Forelimb muscle (tissue), 1 donor: ENCODE results near the gene PEX5L. TPM values are rescaled to one million over a fixed set of nuclear protein-coding genes. Genes with fewer than 3 reads are reported as not detected.

Source experiments
- DNase-seq: peaks from one replicate; pipeline ENCODE4 v3.0.0-alpha.2; 2013; ENCODE audit warnings: low read depth
- polyA plus RNA-seq: library from polyadenylated mRNA; unstranded; fragments of 120-200 nt; gene quantifications from one replicate; pipeline ENCODE4 v1.2.1, GENCODE V29; 2013; ENCODE audit not compliant: insufficient read length

PEX5L gene
- polyA plus RNA-seq, 1 donor, result 0.39 TPM

DNA sequence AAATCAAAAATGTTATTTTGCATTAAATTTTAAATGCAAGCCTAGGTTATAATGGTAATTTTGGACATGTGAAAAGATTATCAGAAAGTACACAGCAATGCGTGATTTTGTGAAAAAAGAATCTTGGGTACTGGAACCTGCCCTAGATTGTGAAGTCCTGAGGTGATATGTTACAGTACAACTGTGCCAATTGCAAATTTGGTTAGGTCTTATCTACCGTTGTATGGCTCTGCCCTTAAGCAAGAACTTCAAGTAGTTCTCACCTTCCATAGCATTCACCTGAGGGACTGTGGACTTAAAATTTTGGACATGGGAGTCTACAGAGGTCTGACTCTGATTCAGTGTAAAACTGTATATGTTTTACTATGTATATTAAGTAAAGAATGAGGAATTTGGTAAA is 140.2 kb downstream of the PEX5L start:
- DNase-seq, result no peak

DNA sequence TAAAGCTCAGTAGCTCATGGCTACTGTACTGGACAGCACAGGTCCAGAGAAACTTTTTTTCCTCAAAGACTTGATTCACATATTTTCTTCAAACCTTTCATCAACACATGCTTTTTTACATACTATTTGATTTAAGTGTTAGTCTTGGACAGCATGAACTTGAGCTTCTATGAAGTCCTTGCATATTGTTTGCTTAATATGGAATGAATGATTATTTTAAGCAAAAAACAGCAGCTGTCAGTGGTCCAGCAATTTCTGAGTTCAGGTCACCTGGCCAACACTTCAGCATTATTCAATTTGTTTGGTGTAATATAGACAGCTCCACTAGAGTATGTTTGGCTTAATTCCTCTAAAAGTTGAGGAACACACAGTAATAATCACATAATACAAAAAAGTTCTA is 141.4 kb downstream of the PEX5L start:
- no peak for DNase-seq

DNA sequence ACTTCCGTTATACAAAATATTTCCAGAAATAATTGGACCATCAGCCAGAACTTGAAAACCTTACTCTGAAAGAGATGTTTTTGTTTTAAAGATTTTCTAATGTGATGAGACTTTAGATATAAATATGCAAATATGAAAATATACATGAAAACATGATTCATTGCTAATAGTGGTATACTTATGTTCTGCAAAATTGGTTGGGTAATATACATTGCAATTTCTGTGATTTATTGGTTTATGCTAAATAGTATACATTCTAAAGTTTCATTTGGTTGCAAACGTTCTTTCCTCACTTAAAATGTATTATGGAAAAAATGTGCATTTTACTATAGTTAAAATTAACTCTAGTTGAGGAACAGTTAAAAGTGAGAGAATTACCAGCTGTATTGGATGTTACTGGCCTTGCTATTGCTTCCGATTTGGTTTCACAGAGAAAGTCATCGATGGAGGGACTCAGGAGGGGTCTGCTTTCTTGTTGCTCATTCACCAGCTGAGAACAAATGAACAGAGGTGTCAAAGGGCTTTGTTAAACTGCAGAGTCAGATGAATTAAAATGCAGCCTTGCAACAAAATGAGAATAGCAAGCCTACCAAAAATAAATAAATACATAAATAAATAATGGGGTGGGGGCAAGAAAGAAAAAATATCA is 149.3 kb downstream of the PEX5L start:
- no peak for DNase-seq

DNA sequence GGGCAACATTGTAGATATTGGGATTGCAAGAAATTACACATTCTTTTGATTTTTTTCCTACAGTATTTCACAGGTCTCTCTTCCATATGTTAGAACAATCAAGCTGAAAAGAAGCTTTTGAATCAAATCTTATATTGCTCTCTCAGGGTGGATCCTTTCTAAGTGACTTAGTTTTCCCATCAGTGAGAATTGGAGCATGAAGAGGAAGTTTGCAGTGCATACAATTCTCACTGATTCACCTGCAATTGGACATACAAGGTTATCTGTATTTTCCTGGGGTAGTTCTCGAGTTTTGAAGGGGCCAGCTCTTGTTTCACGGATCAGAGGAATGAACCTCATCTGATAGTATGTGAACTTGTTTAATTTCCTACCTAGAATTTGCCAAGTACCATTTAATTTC is 150.8 kb downstream of the PEX5L start:
- DNase-seq, result no peak

DNA sequence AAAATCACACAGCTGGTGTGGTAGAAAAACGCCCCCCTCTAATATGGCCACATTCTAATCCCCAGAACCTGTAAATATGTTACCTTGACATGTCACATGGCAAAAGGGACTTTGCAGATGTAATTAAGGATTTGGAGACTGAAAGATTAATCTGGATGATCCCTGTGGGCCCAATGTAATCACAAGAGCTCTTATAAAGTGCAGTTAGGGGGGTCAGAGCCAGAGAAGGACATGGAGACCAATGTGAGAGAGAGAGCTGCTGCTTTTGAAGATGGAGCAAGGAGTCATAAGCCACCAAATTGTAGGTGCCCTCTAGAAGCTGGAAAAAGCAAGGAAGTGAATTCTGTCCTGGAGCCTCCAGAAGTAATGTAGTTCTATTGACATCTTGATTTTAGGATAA is 152.6 kb downstream of the PEX5L start:
- no peak for DNase-seq

DNA sequence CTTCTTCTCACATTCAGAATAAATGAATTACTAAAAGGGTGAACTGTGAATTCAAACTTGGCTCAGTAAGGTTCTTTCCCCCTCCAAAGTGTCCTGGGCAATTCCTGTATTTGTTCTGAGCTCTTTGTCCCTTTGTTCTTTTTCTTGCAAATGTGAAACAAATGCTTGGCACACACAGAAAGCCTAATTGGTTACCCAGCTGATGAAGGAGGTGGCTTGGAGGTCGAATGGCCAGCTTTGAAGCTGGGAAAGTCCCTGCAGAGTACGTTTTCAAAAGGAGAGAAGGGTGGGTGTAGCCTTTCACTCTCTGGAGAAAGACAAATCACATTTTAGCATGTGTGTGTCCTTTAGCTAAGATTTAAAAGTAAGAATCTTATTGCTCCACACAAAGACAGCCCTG is 154.4 kb downstream of the PEX5L start:
- DNase-seq, result no peak

DNA sequence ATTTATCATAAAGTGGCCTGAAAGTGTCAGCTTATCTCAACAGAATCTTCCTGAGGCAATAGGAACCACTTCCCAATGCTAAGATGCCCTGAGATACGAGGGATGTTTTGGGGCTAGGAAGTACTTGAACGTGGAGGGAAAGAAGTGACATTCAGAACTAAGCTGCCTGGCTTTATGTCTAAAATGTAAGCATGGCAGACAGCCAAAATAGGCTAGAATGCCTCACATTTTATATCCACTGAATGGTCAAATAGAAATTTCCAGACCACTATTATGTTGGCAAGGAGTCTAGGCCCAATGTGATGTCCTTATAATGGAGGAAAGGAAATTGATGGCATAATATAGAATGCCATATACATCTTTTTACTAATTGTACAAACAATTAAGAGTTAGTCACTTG is 154.9 kb downstream of the PEX5L start:
- no peak for DNase-seq

DNA sequence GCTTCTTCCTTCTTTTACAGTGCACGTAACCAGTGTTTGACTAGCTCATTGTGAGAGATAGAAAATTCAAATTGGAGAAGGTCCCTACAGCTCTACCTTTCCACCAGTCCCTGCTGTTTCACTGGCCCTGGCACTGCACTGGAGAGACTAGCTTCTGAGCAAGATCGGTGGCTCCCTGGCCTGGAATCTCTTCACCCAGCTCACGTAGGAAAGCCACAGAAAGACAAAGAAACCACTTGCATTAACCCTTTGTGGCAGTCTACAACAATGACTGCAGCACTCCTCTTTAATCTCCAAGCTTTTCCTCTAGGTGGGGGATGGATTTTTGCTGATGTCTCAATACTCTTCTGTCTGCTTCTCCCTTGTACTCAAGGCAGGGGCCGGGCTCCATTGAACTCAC is 155.9 kb downstream of the PEX5L start:
- no peak for DNase-seq

DNA sequence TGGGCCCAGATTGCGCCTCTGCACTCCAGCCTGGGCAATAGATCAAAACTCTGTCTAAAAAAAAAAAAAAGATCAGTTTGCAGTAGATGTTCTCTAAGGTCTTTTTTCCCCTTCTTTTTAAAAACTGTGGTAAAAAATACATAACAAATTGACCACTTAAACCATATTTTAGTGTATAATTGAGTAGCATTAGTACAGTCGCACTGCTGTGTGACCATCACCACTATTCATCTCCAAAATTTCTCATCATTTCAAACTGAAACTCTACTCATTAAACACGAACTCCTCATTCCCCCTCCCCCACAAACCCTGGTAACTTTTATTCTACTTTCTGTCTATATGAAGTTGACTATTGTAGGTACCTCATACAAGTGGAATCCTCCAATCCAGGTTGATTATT is 160.3 kb downstream of the PEX5L start:
- no peak for DNase-seq

DNA sequence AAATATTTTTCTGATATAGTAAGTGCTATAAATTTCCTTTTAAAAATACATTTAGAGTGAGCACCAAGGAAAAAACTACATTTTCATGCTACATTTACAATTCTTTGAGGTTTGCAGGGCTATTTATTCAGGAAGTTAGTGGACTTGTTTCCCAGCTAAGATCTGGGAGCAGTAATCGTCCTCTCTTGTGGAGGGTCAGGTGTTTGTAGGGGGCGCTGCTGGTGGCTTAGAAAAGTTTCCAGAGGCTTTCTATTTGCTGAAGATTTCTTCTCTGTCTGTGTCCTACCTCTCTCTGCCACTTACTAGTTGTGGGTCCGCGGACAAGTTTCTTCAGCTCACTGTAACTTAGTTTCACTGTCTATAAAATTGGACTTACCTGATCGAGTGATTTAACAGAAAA is 163.9 kb downstream of the PEX5L start:
- DNase-seq, result no peak

DNA sequence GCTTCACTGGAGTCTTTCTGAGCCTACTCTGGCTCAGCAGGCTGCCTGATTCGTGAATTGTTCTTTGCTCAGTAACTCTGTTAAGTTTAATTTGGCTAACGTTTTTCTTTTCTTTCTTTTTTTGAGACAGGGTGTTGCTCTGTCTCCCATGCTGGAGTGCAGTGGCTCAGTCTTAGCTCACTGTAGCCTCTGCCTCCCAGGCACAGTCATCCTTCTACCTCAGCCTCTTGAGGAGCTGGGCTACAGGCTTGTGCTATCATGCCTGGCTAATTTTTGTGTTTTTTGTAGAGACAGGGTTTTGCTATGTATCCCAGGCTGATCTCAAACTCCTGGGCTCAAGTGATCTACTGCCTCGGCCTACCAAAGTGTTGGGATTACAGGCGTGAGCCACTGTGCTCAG is 165.0 kb downstream of the PEX5L start:
- DNase-seq, result no peak

DNA sequence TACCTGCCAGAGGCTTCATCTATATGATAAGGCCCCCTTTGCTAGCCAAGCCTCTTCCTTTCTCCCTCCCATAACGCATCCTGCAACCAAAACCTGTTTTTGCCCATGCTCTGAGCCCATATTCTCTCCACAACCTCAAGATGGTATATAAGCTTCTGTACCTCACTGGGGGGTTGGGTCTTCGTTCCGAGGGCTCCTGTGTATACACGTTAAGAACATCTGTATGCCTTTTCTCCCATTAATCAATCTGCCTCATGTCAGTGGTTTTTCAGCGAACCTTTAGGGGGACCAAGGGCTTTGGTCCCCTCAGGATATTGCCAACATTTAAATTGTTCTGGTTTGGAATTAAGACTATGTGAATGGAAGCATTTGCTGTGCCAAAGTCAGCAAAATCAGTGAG is 168.0 kb downstream of the PEX5L start:
- DNase-seq, result no peak

DNA sequence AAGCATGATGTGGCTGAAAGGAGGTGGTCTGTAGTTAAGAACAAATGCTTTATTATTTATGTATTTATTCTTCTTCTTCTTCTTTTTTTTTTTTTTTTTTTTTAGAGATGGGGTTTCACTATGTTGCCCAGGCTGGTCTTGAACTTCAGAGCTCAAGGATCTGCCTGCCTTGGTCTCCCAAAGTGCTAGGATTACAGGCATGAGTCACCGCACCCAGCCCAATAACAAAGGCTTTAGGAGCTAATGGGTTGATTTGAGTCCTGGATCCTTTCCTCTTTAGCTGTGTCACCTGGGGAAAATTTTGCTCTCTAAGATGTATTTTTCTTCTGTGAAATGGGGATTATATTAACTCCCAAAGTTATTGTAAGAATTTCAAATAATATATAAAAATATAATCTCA is 168.8 kb downstream of the PEX5L start:
- DNase-seq, result no peak

DNA sequence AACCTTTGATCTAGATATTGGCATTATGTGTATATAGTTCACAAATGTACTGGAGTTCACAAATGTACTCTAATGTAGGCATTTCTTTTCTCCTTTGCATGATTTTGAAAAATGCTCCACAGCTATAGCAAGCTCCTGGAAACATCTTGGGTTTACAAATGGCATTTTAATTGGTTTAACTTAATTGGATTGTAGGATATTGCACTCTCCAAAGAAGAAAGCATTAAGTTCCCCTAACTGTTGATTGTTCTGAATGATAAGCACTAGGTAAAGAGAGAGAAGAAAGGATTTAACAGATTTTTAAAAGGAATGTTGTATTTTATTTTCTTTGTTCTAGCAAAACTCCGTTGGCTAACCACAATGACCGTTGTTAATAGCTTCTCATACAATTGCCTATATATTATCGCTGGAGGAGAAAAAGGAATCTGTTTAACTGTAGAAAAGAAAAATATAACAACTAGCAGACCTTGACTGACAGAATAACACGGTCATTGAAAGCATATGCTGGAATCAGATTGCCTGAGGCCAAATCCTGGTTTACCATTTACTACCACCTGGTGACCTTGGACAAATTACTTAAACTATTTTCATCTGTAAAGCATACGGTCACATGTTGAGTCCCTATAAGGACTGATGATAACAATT is 170.8 kb downstream of the PEX5L start:
- DNase-seq, result no peak

DNA sequence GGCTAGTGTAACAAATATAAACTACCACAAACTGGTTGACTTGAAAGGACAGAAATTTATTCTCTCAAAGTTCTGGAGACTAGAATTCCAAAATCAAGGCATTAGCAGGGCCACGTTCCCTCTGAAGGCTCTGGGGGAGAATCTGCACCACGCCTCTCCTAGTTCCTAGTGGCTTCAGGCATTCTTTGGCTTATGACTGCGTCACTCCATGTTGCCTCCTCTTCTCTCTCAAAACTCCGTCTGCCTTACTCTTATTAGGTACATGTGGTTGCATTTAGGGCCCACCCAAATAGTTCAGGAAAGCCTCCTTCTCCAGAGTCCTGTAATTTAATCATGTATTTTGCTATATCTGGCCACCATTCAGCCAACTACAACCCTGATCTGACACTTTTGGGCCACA is 174.8 kb downstream of the PEX5L start:
- no peak for DNase-seq

DNA sequence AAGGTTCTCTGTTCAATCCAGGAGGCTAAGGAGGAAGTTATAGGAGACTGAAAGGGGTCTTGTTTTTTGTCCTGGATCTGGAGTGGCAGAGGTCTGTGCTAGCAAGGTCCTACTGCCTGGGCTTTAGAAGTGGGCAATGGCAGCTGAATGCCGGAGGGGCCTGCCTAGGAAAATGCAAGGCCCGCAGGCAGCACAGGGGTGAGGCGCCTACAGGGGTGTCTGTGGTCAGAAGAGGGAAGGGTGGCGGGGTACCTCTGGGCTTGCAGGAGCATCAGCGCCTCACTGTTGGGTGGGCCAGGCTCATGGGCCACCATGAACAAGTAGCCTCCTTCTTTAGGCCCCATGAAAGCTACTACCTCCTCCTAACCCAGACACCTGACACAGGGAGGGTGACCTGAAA is 175.4 kb downstream of the PEX5L start:
- no peak for DNase-seq

DNA sequence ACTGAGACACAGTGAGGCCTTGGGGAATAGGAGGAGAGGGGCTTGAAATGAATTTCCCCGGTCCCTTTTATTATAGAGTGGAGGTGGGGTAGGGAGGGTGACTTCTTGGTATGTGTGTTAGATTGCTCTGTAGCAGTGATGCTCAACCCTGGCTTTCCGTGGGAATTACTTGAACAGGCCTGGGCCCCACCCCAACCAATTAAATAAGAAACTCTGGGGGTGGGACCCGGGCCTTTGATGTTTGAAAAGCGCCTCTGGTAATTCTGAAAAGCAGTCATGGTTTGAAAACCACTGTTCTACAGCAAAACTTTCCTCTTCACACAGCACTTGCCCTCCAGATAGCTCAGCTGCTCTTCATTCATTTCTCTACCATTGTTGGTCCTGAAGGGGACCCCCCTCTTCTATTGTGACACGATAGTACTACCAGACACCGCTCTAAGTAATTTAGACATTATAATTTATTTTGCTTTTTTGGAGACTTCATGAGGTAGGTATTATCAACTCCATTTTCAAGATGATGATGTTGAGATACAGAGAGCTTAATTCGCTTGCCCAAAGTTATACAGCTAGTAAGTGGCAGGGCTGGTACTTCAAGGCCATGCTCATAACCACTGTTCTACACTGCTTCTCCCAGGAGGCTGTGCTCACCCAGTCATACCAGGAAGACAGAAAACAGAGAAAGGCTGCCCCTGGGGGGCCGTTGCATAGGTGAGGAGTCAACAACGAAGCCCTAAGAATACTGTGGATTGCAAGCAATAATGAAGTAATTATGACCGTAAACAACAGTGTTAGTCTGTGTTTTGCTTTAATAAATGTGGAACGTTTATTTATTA is 176.2 kb downstream of the PEX5L start:
- DNase-seq, result no peak

DNA sequence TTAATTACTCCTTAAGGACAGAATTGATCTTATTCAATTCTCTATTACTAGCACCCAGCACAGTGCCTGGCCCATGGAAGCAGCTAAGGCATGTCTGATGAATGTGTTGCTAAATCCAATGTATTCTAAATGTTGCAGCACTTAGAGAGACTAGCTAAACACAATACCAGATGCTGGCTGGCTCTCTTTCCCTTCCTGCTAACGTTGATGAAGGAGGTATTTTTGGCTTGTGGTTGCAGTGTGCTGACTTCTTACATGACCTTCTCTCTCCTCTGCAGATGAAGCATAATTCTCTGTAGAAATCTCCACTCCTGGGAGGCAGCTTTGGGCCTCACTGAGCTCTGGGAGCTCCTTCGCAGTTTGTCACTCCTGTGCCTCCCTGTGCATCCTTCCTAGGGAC is 183.6 kb downstream of the PEX5L start:
- DNase-seq, result peak; percentile 16

DNA sequence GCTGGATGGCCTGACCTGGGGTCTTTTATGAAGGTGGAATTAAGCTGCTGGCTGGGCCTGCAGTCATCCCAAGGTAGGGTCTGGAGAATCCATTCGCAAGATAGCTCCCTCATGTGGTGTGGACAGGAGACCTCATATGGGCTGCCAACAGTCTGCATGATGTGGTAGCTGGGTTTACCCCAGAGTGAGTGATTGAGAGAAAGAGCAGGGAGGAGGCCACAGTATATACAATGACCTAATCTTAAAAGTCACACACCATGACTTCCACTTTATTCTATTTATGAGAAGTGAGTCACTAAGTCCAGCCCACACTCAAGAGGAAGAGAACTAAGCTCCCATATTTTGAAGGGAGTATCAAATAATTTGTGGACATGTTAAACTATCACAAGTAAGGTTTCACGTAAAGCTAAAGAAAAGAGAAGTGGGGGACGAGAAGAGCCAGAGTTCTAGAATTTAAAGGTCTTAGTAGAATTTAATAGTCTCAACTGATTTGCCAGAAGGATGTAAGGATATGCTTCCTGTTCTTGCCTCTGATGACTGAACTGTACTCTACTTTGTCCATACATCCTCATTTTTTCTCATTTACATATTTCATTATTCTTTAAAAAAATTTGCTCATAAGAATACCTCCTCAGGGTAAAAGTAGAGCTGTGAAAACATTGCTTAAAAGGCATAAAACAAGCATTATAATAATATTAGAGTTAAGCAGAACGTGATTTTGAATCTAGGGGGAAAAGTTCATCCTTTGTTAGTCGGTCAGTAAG is 184.4 kb downstream of the PEX5L start:
- no peak for DNase-seq

DNA sequence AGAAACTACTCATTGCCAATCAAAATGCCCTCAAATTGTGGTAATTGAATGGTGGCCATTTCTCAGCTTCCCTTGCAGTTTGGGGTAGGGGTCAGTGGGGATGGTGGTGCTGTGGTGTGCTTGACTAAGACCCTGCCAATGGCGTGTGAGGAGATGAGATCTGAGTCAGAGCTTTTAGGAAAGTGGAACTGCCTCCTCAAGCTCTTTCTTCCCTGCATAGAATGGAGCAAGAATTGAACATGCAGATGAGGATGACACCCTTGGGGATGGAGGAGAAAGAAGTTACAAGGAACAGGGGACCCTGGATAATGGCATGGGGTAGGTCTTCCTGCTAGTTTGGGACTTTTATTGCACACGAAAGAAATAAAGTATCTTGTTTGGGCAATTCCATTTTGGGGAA is 188.0 kb downstream of the PEX5L start:
- DNase-seq, result no peak

DNA sequence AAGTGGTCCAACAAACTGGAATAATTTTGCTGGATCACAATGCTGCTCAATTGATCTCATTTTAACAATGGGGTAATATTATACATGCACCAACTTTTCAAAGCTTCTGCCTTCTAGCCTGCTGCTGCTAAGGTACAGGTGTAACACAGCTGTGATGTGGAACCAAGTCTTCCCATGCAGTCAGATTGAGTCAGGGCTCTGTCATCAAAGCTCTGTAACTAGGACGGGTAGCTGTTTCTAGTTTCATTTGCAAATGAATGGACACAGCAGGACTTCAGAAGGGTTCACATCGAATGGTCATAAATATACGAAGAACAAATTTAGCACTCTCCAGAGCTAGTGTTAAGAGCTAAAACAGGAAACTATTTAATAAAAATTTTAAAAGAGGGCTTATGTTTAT is 194.7 kb downstream of the PEX5L start:
- no peak for DNase-seq

DNA sequence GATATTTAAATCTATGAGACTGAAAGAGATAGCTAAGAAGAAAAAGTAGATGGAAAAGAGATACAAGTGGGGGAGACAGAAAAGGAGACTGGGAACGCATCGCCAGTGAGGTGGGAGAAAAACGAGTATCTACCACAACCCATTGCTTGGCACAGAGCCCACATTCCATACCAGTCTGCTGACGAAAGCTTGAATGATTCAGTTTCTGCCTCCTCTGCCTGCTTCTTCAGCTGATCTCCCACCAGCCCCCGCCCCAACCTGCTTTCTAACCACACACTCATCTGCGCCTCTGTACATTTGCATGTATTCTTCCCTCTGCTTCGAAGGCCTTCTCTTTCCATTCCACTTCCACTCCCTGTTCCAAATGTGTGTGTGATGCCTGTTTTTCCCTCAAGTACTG is 195.8 kb downstream of the PEX5L start:
- no peak for DNase-seq
